HepG2 (cell line): Measurements from ENCODE around the gene TLE2. TPM values are rescaled to one million over a fixed set of nuclear protein-coding genes. Genes with fewer than 3 reads are reported as not detected.

ENCODE experiments used
- DNMT1 ChIP-seq: sonication (generic); formaldehyde crosslinking; IDR thresholded peaks from 2 replicates; pipeline ENCODE4 v1.5.1; 2020; ENCODE audit warnings: mild to moderate bottlenecking, missing genetic modification reagents
- E2F5 ChIP-seq: sonication (generic); formaldehyde crosslinking; conservative IDR thresholded peaks from 2 replicates; pipeline ENCODE4 v1.4.0; 2020; ENCODE audit warnings: missing genetic modification reagents
- IRF1 ChIP-seq: sonication (generic); formaldehyde crosslinking; IDR thresholded peaks from 2 replicates; pipeline ENCODE4 v1.4.0; 2020; ENCODE audit warnings: low read depth, mild to moderate bottlenecking, missing genetic modification reagents
- ONECUT2 ChIP-seq: sonication (generic); formaldehyde crosslinking; IDR thresholded peaks from 2 replicates; pipeline ENCODE4 v1.4.0; 2020; ENCODE audit warnings: missing genetic modification reagents
- PAF1 ChIP-seq: IDR thresholded peaks from 2 replicates; pipeline ENCODE4 v1.6.1; 2016; ENCODE audit warnings: missing genetic modification reagents, missing compliant biosample characterization
- RBM22 ChIP-seq: fragments of 200-400 bp; formaldehyde crosslinking; optimal IDR thresholded peaks from 2 replicates; pipeline ENCODE3; 2017; ENCODE audit warnings: mild to moderate bottlenecking, low read length, moderate library complexity
- RFX3 ChIP-seq: IDR thresholded peaks from 2 replicates; pipeline ENCODE4 v1.6.1; 2016; ENCODE audit warnings: missing biosample characterization, missing genetic modification reagents
- SAP130 ChIP-seq: IDR thresholded peaks from 2 replicates; pipeline ENCODE4 v1.6.1; 2016; ENCODE audit warnings: low read depth
- SSRP1 ChIP-seq: IDR thresholded peaks from 2 replicates; pipeline ENCODE4 v1.6.1; 2016; ENCODE audit warnings: control low read depth
- TFAP4 ChIP-seq: sonication (generic); IDR thresholded peaks from 2 replicates; pipeline ENCODE4 v1.6.1; 2016; ENCODE audit warnings: low read depth, borderline replicate concordance
- THYN1 ChIP-seq: sonication (generic); formaldehyde crosslinking; IDR thresholded peaks from 2 replicates; pipeline ENCODE4 v1.8.1; 2023; ENCODE audit warnings: low read depth, mild to moderate bottlenecking, moderate library complexity, missing genetic modification reagents, borderline replicate concordance
- YEATS4 ChIP-seq: sonication (generic); formaldehyde crosslinking; IDR thresholded peaks from 2 replicates; pipeline ENCODE4 v1.4.0; 2020; ENCODE audit warnings: missing genetic modification reagents, borderline replicate concordance
- ZEB1 ChIP-seq: IDR thresholded peaks from 2 replicates; pipeline ENCODE4 v1.6.1; 2012; ENCODE audit warnings: mild to moderate bottlenecking, low read depth, inconsistent platforms; ENCODE audit not compliant: insufficient replicate concordance
- ZNF207 ChIP-seq: fragments of 450-650 bp; IDR thresholded peaks from 2 replicates; pipeline ENCODE4 v1.6.1; 2016; ENCODE audit warnings: antibody characterized with exemption, borderline replicate concordance
- ZNF264 ChIP-seq: sonication (generic); formaldehyde crosslinking; IDR thresholded peaks from 2 replicates; pipeline ENCODE4 v1.4.0; 2020; ENCODE audit warnings: missing genetic modification reagents
- ZNF280B ChIP-seq: sonication (generic); formaldehyde crosslinking; IDR thresholded peaks from 2 replicates; pipeline ENCODE4 v1.5.0; 2020; ENCODE audit warnings: missing genetic modification reagents, mild to moderate bottlenecking, borderline replicate concordance
- ZNF296 ChIP-seq: sonication (generic); formaldehyde crosslinking; conservative IDR thresholded peaks from 2 replicates; pipeline ENCODE4 v1.5.0; 2020; ENCODE audit warnings: mild to moderate bottlenecking, missing genetic modification reagents
- ZNF329 ChIP-seq: sonication (generic); formaldehyde crosslinking; IDR thresholded peaks from 2 replicates; pipeline ENCODE4 v1.9.0; 2021; ENCODE audit warnings: low read depth, mild to moderate bottlenecking, missing genetic modification reagents
- ZNF609 ChIP-seq: sonication (generic); formaldehyde crosslinking; IDR thresholded peaks from 2 replicates; pipeline ENCODE4 v1.4.0; 2020; ENCODE audit warnings: mild to moderate bottlenecking, missing genetic modification reagents, borderline replicate concordance
- ZNF614 ChIP-seq: IDR thresholded peaks from 2 replicates; pipeline ENCODE4 v1.6.1; 2018; ENCODE audit warnings: missing biosample characterization, missing genetic modification reagents, inconsistent platforms, borderline replicate concordance
- ZSCAN21 ChIP-seq: sonication (generic); formaldehyde crosslinking; IDR thresholded peaks from 2 replicates; pipeline ENCODE4 v1.8.0; 2022; ENCODE audit warnings: mild to moderate bottlenecking, missing genetic modification reagents, moderate library complexity, borderline replicate concordance
- polyA plus RNA-seq, 8 experiments: library from polyadenylated mRNA; depleted of rRNA in 3 of 8; stranded (reverse) in 7 of 8; unstranded in 1 of 8; fragments of >200 nt; fragmentation: Illumina TruSeq in 4 of 8; extraction: Trizol in 4 of 8; gene quantifications; 2 replicates each; pipeline versions ENCODE4 v1.2.1 to v1.2.3, GENCODE V29; 2011 to 2016; ENCODE audit warnings: low read depth in 4 of 8, missing spikeins in 1 of 8, mixed read lengths in 1 of 8; ENCODE audit not compliant: insufficient read depth in 1 of 8
- total RNA-seq, 5 experiments: library from RNA; depleted of rRNA; stranded (reverse); fragments of >200 nt; fragmentation: Illumina TruSeq; extraction: Trizol; gene quantifications; 2 replicates each; pipeline ENCODE4 v1.2.3, GENCODE V29; 2016; ENCODE audit warnings: low read depth in 1 of 5

The TLE2 gene
- total and polyA plus RNA-seq, 2 of the 13 experiments (the other 11 are each of a cell fraction or from before 2014, with no cell fraction given) = 0.07 to 0.81 TPM

- no peak for TF ChIP-seq ZNF609 (CRISPR knock-in tag)
- TF ChIP-seq ZNF296 (CRISPR knock-in tag) = no peak
- no peak for TF ChIP-seq RBM22
- TF ChIP-seq ZNF329 (CRISPR knock-in tag) = no peak
- TF ChIP-seq TFAP4 = no peak
- TF ChIP-seq PAF1 = no peak
- TF ChIP-seq IRF1 (CRISPR knock-in tag) = no peak
- TF ChIP-seq E2F5 (CRISPR knock-in tag) = no peak
- no peak for TF ChIP-seq ZNF264 (CRISPR knock-in tag)
- no peak for TF ChIP-seq ZSCAN21
- TF ChIP-seq RFX3 = no peak
- no peak for TF ChIP-seq THYN1 (CRISPR knock-in tag)
- TF ChIP-seq YEATS4 (CRISPR knock-in tag) = no peak
- peak; percentile 76 for TF ChIP-seq ONECUT2 (CRISPR knock-in tag)
- no peak for TF ChIP-seq ZNF280B
- peak; percentile 24; the same call in 1 of the 2 replicates for TF ChIP-seq SAP130
- peak; percentile 77 for TF ChIP-seq ZEB1
- no peak for TF ChIP-seq ZNF614 (CRISPR knock-in tag)
- no peak for TF ChIP-seq ZNF207
- no peak for TF ChIP-seq SSRP1 (CRISPR knock-in tag)
- no peak for TF ChIP-seq DNMT1
Observed at GRCh38 chr19:2952953-2953481, 76.1 kb downstream of the TLE2 start (continued).
